H1 (cell line): Measurements from ENCODE around the gene SLIT3. TPM values are rescaled to one million over a fixed set of nuclear protein-coding genes. Genes with fewer than 3 reads are reported as not detected.

Experiments
- CHD7 ChIP-seq: fragments of 300-600 bp; sonication (generic); IDR thresholded peaks from 2 replicates; pipeline ENCODE4 v1.7.1; 2012; ENCODE audit warnings: low read length, moderate library complexity, mild to moderate bottlenecking, inconsistent platforms; ENCODE audit not compliant: insufficient replicate concordance
- GTF2F1 ChIP-seq: IDR thresholded peaks from 2 replicates; pipeline ENCODE4 v1.6.1; 2012; ENCODE audit warnings: low read depth, low read length, improper control_type of control experiment, borderline replicate concordance
- KDM1A ChIP-seq: fragments of 200-600, 300-600 bp; sonication (generic); IDR thresholded peaks from 2 replicates; pipeline ENCODE4 v1.7.1; 2016; ENCODE audit warnings: mild to moderate bottlenecking, low read length, borderline replicate concordance
- NANOG ChIP-seq: IDR thresholded peaks from 2 replicates; pipeline ENCODE4 v1.6.1; 2011; ENCODE audit warnings: low read length, low read depth, mild to moderate bottlenecking, inconsistent platforms; ENCODE audit not compliant: insufficient read depth, poor library complexity, severe bottlenecking
- SAP30 ChIP-seq: fragments of 300-600 bp; sonication (generic); IDR thresholded peaks from 2 replicates; pipeline ENCODE4 v1.7.1; 2012; ENCODE audit warnings: low read length, moderate library complexity, mild to moderate bottlenecking, inconsistent platforms; ENCODE audit not compliant: insufficient read depth, insufficient replicate concordance
- SUZ12 ChIP-seq: fragments of 200-600 bp; sonication (generic); IDR thresholded peaks from 2 replicates; pipeline ENCODE4 v1.6.1; 2012; ENCODE audit warnings: mild to moderate bottlenecking, inconsistent platforms, low read length, moderate library complexity, mixed read lengths
- TBP ChIP-seq: IDR thresholded peaks from 2 replicates; pipeline ENCODE4 v1.6.1; 2011; ENCODE audit warnings: low read depth, low read length, improper control_type of control experiment
- TCF12 ChIP-seq: IDR thresholded peaks from 2 replicates; pipeline ENCODE4 v1.6.1; 2011; ENCODE audit warnings: low read depth, mild to moderate bottlenecking, low read length
- polyA plus RNA-seq, 7 experiments: library from polyadenylated mRNA; depleted of rRNA in 3 of 7; stranded (reverse) in 5 of 7; unstranded in 2 of 7; fragments of >200 nt in 5 of 7; fragments of 200-250 nt in 2 of 7; gene quantifications; 1 replicate in 5 of 7; 2 replicates in 1 of 7; 4 replicates in 1 of 7; pipeline versions ENCODE4 v1.2.1 to v1.2.3, GENCODE V29; 2011 to 2013; ENCODE audit warnings: missing spikeins in 2 of 7, mixed read lengths in 2 of 7
- total RNA-seq: library from RNA; stranded (reverse); fragmentation: NEBNext Ultra II Directional; extraction: Animal tissue kit (Norgen Biotek cat#: 25700); gene quantifications from 2 replicates; pipeline ENCODE4 v1.2.1, GENCODE V29; 2021

SLIT3 gene
- total and polyA plus RNA-seq, 2 of the 8 experiments (the other 6 are each of a cell fraction or from before 2014, with no cell fraction given) = 1.1 to 1.2 TPM

- TF ChIP-seq CHD7 = no peak
- TF ChIP-seq KDM1A = no peak
- no peak for TF ChIP-seq SUZ12
- TF ChIP-seq SAP30 = no peak
- TF ChIP-seq GTF2F1 = no peak
- TF ChIP-seq TCF12 = no peak
- no peak for TF ChIP-seq NANOG
- TF ChIP-seq TBP = no peak
These were observed 200.2 kb downstream of the SLIT3 start (continued) for GRCh38 chr5:169100735-169101075.
